GM12872 (cell line): ENCODE data around the gene LMO7.

ENCODE experiments used
- TF ChIP-seq, protein P1 (sequence below): IDR thresholded peaks from 3 replicates; pipeline ENCODE4 v1.5.1; 2011; ENCODE audit warnings: low read depth, mild to moderate bottlenecking, low read length, moderate library complexity; ENCODE audit not compliant: insufficient read depth

Gene LMO7

DNA sequence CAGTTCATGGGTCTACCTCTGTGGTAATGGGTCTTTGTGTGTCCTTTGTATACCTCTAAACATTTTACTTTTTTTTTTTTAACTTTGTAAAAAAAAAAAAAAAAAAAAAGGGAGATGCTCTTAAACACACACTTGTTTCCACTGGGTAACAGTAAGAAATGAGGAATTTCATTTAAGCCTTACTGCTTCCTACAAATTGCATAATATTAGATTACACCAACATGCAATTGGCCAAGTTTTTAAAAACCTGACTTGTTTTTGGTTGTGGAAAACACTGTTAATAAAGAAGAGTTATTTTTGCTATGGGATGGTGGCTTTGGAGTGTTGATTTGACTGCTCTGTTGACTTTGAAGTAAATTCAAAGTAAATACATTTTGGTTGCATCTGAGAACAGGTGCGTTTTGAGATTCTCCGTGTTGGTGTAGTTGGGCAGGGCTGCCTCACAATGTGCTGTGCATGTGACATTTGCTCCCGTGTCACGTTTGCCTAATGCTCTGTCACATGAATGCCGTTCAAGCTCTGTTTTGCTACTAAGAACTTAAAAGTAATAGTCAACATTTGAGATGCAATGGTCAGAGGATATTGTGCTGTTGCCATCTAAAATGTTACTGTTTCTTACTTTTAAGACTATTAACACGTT, 202.4 kb downstream of the LMO7 start:
- TF ChIP-seq, protein P1, sequence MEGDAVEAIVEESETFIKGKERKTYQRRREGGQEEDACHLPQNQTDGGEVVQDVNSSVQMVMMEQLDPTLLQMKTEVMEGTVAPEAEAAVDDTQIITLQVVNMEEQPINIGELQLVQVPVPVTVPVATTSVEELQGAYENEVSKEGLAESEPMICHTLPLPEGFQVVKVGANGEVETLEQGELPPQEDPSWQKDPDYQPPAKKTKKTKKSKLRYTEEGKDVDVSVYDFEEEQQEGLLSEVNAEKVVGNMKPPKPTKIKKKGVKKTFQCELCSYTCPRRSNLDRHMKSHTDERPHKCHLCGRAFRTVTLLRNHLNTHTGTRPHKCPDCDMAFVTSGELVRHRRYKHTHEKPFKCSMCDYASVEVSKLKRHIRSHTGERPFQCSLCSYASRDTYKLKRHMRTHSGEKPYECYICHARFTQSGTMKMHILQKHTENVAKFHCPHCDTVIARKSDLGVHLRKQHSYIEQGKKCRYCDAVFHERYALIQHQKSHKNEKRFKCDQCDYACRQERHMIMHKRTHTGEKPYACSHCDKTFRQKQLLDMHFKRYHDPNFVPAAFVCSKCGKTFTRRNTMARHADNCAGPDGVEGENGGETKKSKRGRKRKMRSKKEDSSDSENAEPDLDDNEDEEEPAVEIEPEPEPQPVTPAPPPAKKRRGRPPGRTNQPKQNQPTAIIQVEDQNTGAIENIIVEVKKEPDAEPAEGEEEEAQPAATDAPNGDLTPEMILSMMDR = no peak

GRCh38 chr13:75839406-75839805, 203.3 kb downstream of the LMO7 start:
- TF ChIP-seq, protein P1 = no peak

- TF ChIP-seq, protein P1 = no peak
Measured at GRCh38 chr13:75841905-75842304, 205.8 kb downstream of the LMO7 start.

- TF ChIP-seq, protein P1 = no peak
Measured at GRCh38 chr13:75843074-75843473, 206.9 kb downstream of the LMO7 start.

DNA sequence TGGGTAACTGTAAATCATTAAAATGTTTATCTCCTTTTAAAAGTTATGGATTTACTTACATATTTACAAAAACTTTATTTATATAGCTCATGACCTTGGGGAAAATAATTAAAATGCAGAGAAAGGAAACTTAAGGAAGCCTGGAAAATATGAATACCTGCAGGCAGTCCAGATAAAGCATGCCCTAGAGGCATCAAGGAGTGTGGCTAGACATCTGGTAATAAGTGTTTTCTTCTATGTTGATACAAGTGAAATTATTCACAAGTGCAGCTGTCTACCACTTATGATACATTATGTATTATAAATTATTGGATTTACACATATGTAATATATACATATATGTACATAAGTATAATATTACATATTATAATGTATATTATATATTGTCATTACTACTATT, 207.9 kb downstream of the LMO7 start:
- TF ChIP-seq, protein P1 = no peak

GRCh38 chr13:75847588-75847987, 211.5 kb downstream of the LMO7 start:
- TF ChIP-seq, protein P1 = no peak

DNA sequence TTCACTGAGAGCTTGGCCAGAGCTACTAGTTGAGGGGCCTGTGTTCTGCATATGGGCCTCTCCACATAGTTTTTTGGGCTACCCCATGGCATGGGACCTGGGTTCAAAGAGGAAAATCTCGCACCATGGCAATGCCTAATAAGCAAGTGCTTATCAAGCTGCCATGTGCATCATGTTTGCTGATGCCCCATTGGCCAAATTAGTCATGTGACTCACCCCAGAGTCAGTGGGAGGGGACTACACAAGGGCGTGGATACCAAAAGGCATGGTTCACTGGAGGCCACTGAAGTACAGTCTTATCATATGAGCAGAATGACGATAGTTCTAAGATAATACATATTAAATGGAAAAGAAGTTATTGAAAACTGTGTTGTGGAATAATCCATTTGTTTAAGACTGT, 214.8 kb downstream of the LMO7 start:
- TF ChIP-seq, protein P1 = no peak
